GM18858 (cell line): Measurements from ENCODE around the gene TMEM62.

Source experiments
- ATAC-seq: cut with Tn5 transposase; IDR thresholded peaks from one replicate; pipeline ENCODE4 v1.9.1; 2021; ENCODE audit not compliant: unreplicated experiment

The TMEM62 gene

DNA sequence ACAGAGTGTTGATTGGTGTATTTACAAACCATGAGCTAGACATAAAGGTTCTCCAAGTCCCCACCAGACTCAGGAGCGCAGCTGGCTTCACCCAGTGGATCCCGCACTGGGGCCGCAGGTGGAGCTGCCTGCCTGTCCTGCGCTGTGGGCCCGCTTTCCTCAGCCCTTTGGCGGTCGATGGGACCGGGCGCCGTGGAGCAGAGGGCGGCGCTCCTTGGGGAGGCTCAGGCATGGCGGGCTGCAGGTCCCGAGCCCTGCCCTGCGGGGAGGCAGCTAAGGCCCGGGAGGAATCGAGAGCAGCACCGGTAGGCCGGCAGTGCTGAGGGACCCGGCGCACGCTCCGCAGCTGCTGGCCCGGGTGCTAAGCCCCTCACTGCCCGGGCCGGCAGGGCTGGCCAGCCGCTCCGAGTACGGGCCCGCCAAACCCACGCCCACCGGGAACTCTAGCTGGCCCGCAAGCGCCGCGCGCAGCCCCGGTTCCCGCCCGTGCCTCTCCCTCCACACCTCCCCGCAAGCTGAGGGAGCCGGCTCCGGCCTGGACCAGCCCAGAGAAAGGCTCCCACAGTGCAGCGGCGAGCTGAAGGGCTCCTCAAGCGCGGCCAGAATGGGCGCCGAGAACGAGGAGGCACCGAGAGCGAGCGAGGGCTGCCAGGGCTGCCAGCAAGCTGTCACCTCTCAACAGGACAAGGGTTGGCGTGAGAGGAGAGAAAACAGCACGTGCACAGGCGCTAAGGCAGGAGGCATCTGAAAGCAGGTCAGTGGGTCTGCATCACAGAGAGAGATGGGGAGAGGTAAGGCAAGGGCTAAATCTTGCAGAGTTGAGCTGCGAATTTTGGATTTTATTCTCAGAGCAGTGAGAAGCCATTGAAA, 93.3 kb downstream of the TMEM62 start:
- no peak for ATAC-seq

DNA sequence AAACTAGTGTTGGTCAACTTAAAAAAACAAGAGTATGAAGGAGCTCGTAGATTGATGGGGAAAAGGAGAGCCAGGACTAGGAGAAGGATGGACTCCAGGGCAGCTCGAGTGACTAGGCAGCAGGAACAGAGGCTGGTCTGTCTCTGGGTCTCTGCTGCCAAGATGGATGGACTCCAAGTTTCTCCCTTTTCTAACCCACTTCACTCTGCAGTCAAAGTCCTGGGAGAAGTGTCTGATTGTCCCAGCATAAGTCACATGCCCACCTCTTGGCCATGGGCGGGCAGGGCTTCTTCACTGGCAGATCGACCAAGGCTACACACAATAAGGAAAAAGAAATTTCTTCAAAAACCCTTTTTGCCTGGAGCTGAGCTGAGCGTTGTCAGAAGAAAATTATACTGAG, 96.6 kb downstream of the TMEM62 start:
- ATAC-seq = no peak

DNA sequence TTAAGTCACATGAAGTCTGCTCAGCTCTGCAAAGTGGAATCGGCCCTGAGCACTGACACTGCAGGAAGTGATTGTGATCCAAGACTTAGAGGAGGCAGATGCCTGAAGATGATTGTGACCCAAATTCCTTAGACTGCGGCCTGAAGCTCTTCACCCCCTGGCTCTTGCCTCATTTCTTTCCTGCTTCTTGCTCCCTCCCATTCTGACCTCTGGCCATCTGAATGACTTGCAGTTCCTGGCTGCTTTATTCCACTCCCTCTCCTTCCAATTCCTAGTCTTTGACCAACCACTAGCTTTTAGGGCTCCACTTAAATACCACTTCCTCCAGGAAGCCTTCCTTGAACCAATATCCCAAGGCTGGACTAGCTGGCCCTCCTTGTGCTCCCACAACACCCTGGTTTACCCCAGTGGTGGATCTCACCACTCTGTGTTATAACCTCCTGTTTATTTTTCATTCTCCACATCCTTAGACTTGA, 97.3 kb downstream of the TMEM62 start:
- ATAC-seq = no peak

DNA sequence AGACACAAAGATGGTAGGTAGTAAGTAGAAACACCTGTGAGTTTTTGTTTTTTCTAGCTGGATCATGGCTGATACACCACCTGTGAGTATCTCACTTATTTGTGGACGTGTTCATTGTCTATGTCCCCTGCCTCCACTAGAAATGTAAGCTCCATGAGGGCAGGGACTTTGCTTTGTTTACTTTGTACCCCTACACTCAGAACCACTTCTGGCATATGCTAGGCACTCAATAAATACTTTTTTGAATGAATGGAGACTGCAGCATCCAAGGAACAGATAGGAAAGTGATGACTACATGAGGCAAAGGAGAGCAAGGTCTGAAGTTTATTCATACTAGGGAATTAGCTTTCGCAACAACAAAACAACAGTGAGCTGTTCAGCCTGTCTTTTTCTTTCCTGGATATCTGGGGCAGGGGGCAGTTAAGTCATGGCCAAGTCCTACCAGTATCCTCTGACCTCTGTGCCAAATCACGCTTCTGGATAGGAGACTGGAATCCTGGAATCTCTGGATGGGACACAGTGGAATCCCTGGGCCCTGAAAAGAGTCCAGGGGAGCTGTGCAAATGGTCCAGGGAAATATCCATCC, 99.0 kb downstream of the TMEM62 start:
- no peak for ATAC-seq
